Spinal cord (tissue), 10 donors: Measurements from ENCODE around the gene WNT4. TPM values are rescaled to one million over a fixed set of nuclear protein-coding genes. Genes with fewer than 3 reads are reported as not detected.
A peak's percentile ranks its signal among the peaks of the same experiment; 100 is the strongest.

Experiments
- DNase-seq, 6 donors: peaks; one replicate each; pipeline versions ENCODE4 v3.0.0 to v3.0.0-alpha.2; 2013 to 2015; ENCODE audit warnings: low spot score in 6 of 6, low read depth in 4 of 6
- H3K27ac ChIP-seq: one replicate; pipeline ENCODE4 v1.5.1; 2013; ENCODE audit warnings: low read depth, low read length, control low read depth
- H3K27me3 ChIP-seq: one replicate; pipeline ENCODE4 v1.6.1; 2013; ENCODE audit warnings: low read length; ENCODE audit not compliant: control insufficient read depth, insufficient read depth
- H3K36me3 ChIP-seq: one replicate; pipeline ENCODE4 v1.6.1; 2013; ENCODE audit warnings: low read length; ENCODE audit not compliant: control insufficient read depth, insufficient read depth
- H3K4me1 ChIP-seq: one replicate; pipeline ENCODE4 v1.6.1; 2013; ENCODE audit warnings: low read length; ENCODE audit not compliant: control insufficient read depth, insufficient read depth
- H3K4me3 ChIP-seq: one replicate; pipeline ENCODE4 v1.5.1; 2013; ENCODE audit warnings: low read depth, low read length, control low read depth
- H3K9me3 ChIP-seq: one replicate; pipeline ENCODE4 v1.6.1; 2013; ENCODE audit warnings: low read length; ENCODE audit not compliant: control insufficient read depth, insufficient read depth
- WGBS: methylation state at CpG from one replicate; pipeline ENCODE4 v1.1.5; 2013; ENCODE audit warnings: missing lambda C conversion rate; ENCODE audit not compliant: insufficient coverage; 5-methylcytosine and 5-hydroxymethylcytosine counted together
- polyA plus RNA-seq, 2 donors: library from polyadenylated mRNA; unstranded; fragments of 120-200 nt; gene quantifications; one replicate each; pipeline ENCODE4 v1.2.1, GENCODE V29; 2013; ENCODE audit not compliant: insufficient read length in 2 of 2
- total RNA-seq, 2 donors: library from RNA; depleted of rRNA in 1 of 2; stranded (reverse); fragments of 120-200 nt in 1 of 2; fragments of >200 nt in 1 of 2; gene quantifications; one replicate each; pipeline versions ENCODE4 v1.2.3 to v1.2.4, GENCODE V29; 2013 to 2014
- donor health status: healthy.

Gene WNT4
- total and polyA plus RNA-seq, 4 donors, result 12.9 to 35.0 (median 26.6) TPM

GRCh38 chr1:22123901-22124404 is 18.9 kb downstream of the WNT4 start:
- WGBS, result 91% methylated on average over 8 of the region's 9 CpGs
- Histone ChIP-seq H3K4me1 (peaks cover 32% of the 10 kb centered on the region), H3K27me3 (no peaks in the 10 kb centered on the region), H3K9me3 (no peaks in the 10 kb centered on the region), H3K4me3 (no peak overlapping the region), H3K27ac (no peak overlapping the region), H3K36me3 (peaks cover 75% of the 10 kb centered on the region)
- DNase-seq, result no peak

DNA sequence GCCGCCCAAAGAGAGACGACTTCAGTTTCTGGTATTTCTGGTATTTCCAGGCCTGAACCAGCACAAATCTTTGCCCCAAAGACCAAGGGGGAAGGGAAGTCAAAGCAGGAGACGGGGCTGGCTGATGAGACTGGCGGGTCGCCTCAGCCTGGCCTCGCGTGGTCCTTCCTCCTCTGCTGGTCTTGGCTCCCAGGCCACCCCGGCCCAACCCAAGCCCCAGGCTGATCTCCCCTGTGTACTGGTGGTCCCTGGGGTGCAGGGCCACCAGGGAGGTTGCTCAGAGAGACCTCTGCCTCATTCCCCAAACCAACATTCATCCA is 19.9 kb downstream of the WNT4 start:
- H3K27ac ChIP-seq, result no peak overlapping the region
- 82% methylated on average over 8 of the region's 8 CpGs for WGBS

DNA sequence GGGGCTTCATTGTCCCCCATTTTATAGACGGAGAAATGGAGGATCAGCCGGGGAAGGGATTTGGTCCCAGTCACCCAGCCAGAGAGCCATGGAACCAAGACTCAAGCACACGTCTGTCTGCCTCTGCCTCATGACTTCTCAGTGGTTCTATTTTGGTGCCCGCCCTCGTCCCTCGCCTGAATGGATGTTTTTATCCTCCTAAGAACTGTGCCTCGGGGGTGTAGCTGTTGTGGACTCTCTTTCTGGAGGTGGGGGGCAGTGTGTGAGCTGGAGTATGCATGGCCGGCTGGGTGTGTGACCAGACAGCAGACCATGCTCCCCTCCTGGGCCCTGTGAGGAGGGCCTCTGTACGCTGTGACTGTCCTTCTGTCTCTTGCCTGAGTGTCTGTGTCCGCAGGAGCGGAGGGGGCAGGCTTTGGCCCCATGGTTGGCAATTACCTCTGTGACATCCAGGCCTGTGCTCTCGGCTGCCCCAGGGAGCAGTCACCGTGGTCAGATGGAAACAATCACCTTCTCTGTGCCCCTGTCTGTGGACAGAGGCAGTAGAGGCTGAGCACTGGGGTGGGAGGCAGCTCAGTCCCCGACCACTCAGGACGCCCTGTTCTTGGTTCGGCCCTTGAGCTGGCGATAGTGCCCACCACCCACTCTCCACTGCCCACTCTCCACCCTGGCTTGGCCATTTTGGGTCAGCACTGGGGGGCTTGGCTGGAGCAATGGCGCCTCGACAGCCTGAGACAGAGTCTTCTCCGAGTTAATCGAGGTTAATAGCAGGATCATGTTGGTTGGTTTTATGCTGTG is 20.4 kb downstream of the WNT4 start:
- Histone ChIP-seq H3K27me3 (no peaks in the 10 kb centered on the region), H3K9me3 (no peaks in the 10 kb centered on the region), H3K4me1 (peaks cover 39% of the 10 kb centered on the region), H3K27ac (peak overlapping the region; percentile 40), H3K4me3 (no peak overlapping the region), H3K36me3 (peaks cover 73% of the 10 kb centered on the region)
- peak in 1 of 6 donors; percentile 40 for DNase-seq
- 50% methylated on average over 19 of the region's 21 CpGs for WGBS

More for the DNA sequence above, 19.9 kb downstream of the WNT4 start:
- Histone ChIP-seq H3K4me1 (peaks cover 37% of the 10 kb centered on the region), H3K9me3 (no peaks in the 10 kb centered on the region), H3K36me3 (peaks cover 74% of the 10 kb centered on the region), H3K4me3 (no peak overlapping the region), H3K27me3 (no peaks in the 10 kb centered on the region)
- DNase-seq, result no peak

DNA sequence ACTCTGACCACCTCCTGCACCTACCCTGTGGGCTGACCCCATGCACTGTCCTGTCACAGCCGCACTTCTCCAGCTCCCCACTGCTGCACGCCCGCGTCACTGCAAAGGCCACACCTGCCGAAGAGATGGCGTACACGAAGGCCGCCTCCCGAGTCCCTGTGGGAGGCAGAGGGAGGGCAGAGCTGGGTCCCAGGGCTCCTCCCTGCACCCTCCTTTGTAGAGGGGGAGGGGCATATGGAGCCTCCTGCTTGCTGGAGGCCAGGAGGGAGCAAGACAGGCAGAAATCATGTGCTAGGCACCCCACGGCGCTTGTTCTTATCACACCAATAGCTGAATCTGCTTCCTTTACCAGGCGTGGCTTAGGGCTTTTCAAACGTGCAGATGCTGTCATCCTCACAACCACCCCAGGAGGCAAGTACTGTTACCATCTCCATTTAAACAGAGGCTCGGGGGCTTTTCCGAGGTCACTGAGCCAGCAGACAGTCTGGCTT is 21.4 kb downstream of the WNT4 start:
- Histone ChIP-seq H3K36me3 (peaks cover 65% of the 10 kb centered on the region), H3K4me3 (no peak overlapping the region), H3K27ac (peak overlapping the region; percentile 35), H3K9me3 (no peaks in the 10 kb centered on the region), H3K27me3 (no peaks in the 10 kb centered on the region), H3K4me1 (peaks cover 41% of the 10 kb centered on the region)
- 35% methylated on average over 11 of the region's 15 CpGs for WGBS
- peak in 2 of 6 donors; percentile 53 to 85 for DNase-seq

DNA sequence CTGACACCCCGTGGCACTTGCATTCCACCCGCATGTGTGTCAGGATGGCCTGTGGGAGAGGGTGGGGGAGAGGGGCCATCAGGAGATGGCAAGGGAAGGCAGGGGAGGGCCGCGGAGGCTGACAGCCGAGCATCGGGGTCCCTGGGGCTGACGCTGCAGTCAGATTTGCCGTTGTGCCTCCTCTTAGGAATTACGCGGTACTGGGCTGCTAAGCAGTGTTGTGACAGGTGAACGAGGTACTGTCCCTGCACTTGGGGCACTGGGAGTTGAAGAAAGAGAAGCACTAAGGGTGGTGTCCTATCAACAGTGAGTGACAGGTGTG is 22.5 kb downstream of the WNT4 start:
- Histone ChIP-seq H3K27ac (no peak overlapping the region), H3K36me3 (peaks cover 59% of the 10 kb centered on the region), H3K4me3 (no peak overlapping the region), H3K4me1 (peaks cover 42% of the 10 kb centered on the region), H3K27me3 (no peaks in the 10 kb centered on the region), H3K9me3 (no peaks in the 10 kb centered on the region)
- 78% methylated on average over 9 of the region's 11 CpGs for WGBS
- no peak for DNase-seq

- no peak for DNase-seq
- no peaks in the 10 kb centered on the region for H3K9me3 ChIP-seq
- 95% methylated on average over 43 of the region's 44 CpGs for WGBS
- peaks cover 60% of the 10 kb centered on the region for H3K36me3 ChIP-seq
- peaks cover 48% of the 10 kb centered on the region for H3K4me1 ChIP-seq
- no peaks in the 10 kb centered on the region for H3K27me3 ChIP-seq
- H3K4me3 ChIP-seq, result no peak overlapping the region
- no peak overlapping the region for H3K27ac ChIP-seq
Measured at GRCh38 chr1:22119626-22120468, 23.1 kb downstream of the WNT4 start.

GRCh38 chr1:22118291-22118992 is 24.5 kb downstream of the WNT4 start:
- Histone ChIP-seq H3K27me3 (no peaks in the 10 kb centered on the region), H3K4me3 (no peak overlapping the region), H3K9me3 (no peaks in the 10 kb centered on the region), H3K27ac (no peak overlapping the region), H3K36me3 (peaks cover 49% of the 10 kb centered on the region), H3K4me1 (peaks cover 62% of the 10 kb centered on the region)
- WGBS, result 84% methylated on average over 6 of the region's 8 CpGs
- no peak for DNase-seq

DNA sequence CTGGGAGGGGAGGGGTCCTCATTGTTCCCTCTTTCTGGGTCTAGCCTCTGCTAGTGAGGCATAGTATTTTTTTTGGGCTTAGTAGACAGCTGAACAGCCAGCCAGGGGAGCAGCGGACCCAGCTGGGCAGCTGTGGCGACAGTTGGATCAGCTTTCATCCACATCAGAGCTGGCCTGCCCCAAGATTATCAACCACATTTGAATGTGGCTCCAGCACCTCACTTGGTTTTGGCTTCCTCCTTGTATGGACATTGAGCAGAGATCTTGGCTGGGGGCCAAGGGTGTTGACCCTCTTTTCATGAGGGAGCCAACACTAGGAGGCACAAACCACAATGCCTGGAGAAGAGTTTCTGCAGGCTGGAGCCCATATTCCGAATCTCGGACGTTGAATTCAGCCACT is 25.0 kb downstream of the WNT4 start:
- Histone ChIP-seq H3K4me3 (no peak overlapping the region), H3K4me1 (peaks cover 62% of the 10 kb centered on the region), H3K27me3 (no peaks in the 10 kb centered on the region), H3K9me3 (no peaks in the 10 kb centered on the region), H3K36me3 (peaks cover 47% of the 10 kb centered on the region), H3K27ac (peak overlapping the region; percentile 52)
- DNase-seq, result peak in 2 of 6 donors; percentile 61 to 67
- WGBS, result 48% methylated on average over 4 of the region's 5 CpGs

DNA sequence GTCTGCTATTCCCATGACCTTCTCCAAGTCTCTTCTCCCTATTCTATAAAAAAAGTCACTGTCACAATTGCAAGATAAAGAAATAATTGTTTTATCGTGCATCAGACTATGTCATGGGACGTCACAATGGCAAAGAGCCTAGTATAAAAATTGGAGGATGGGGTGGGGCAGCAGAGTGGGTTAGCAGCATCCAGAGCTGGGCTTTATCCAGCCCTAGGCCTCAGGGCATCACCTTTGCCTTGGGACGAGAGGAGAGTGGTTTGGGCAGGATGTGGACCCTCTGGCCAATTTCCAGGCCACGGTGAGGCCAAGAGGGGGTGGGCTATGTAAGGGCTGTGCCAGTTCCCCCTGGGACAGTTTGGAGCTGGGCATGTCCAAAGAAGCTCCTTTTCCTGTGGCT is 25.7 kb downstream of the WNT4 start:
- Histone ChIP-seq H3K9me3 (no peaks in the 10 kb centered on the region), H3K27ac (no peak overlapping the region), H3K27me3 (no peaks in the 10 kb centered on the region), H3K4me3 (no peak overlapping the region), H3K36me3 (peaks cover 46% of the 10 kb centered on the region), H3K4me1 (peaks cover 62% of the 10 kb centered on the region)
- WGBS, result 61% methylated on average over 4 of the region's 4 CpGs
- no peak for DNase-seq
